Panc1 (cell line): Measurements from ENCODE around the gene KCNAB1. TPM values are rescaled to one million over a fixed set of nuclear protein-coding genes. Genes with fewer than 3 reads are reported as not detected.
A peak's percentile ranks its signal among the peaks of the same experiment; 100 is the strongest.

Source experiments
- ATAC-seq: fragments of 200-7000 bp; cut with Tn5 transposase; 2 replicates; pipeline ENCODE4 v1.9.1; 2020; ENCODE audit warnings: mild to moderate bottlenecking, moderate library complexity
- BruUV-seq: library from RNA; stranded (reverse); fragments of 400-500 nt; replicated peaks from 2 replicates; lab custom pipeline; 2021; lab: Mats Ljungman, UMichigan
- CTCF ChIA-PET: fragments of 300-600 bp; sonication (Branson Sonifier 250); formaldehyde crosslinking; loops from one replicate; lab custom pipeline; 2022; ENCODE audit warnings: antibody characterized with exemption; lab: Charles Lee
- POLR2A ChIA-PET: fragments of 300-600 bp; sonication (Branson Sonifier 250); formaldehyde crosslinking; loops from one replicate; lab custom pipeline; 2022; ENCODE audit warnings: antibody characterized with exemption; lab: Charles Lee
- DNase-seq: peaks from one replicate; pipeline ENCODE4 v3.0.0-alpha.2; 2010; ENCODE audit warnings: low read depth, low spot score
- H3K27ac ChIP-seq: 2 replicates; pipeline ENCODE4 v1.5.1; 2011; ENCODE audit warnings: mild to moderate bottlenecking, low read length, inconsistent platforms
- H3K27me3 ChIP-seq: fragments of 200-500 bp; sonication (Bioruptor generic); 2 replicates; pipeline ENCODE4 v1.6.0; 2014; ENCODE audit warnings: low read length, inconsistent platforms; ENCODE audit not compliant: control insufficient read depth, insufficient read depth
- H3K36me3 ChIP-seq: fragments of 200-500 bp; sonication (Bioruptor generic); 2 replicates; pipeline ENCODE4 v1.5.1; 2014; ENCODE audit warnings: inconsistent platforms, mild to moderate bottlenecking, low read length, moderate library complexity; ENCODE audit not compliant: control insufficient read depth, insufficient read depth
- H3K4me1 ChIP-seq: 2 replicates; pipeline ENCODE4 v1.5.1; 2011; ENCODE audit warnings: inconsistent platforms, mild to moderate bottlenecking, low read length, moderate library complexity; ENCODE audit not compliant: control insufficient read depth, insufficient read depth
- H3K4me3 ChIP-seq, 2 experiments: 2 replicates each; pipeline ENCODE4 v1.5.1; 2011 to 2012; ENCODE audit warnings: low read depth in 2 of 2, low read length in 2 of 2, mild to moderate bottlenecking in 2 of 2, inconsistent platforms in 1 of 2, moderate library complexity in 1 of 2
- H3K9me3 ChIP-seq: fragments of 200-500 bp; sonication (Bioruptor generic); 2 replicates; pipeline ENCODE4 v1.5.1; 2014; ENCODE audit warnings: low read depth, mild to moderate bottlenecking, inconsistent platforms, low read length, moderate library complexity; ENCODE audit not compliant: control insufficient read depth, insufficient read depth
- POLR2AphosphoS5 ChIP-seq: IDR thresholded peaks from 2 replicates; pipeline ENCODE4 v1.6.1; 2012; ENCODE audit warnings: mild to moderate bottlenecking, low read depth, low read length, moderate library complexity
- SIN3A ChIP-seq: IDR thresholded peaks from 2 replicates; pipeline ENCODE4 v1.6.1; 2012; ENCODE audit warnings: low read depth, mild to moderate bottlenecking, low read length, moderate library complexity, borderline replicate concordance; ENCODE audit not compliant: insufficient read depth
- TCF7L2 ChIP-seq: IDR thresholded peaks from 2 replicates; pipeline ENCODE4 v1.6.1; 2011; ENCODE audit warnings: mild to moderate bottlenecking, low read depth, low read length, inconsistent platforms
- in situ Hi-C: cut with HindIII; loops from 2 replicates; pipeline ENCODE4 v1.10.0; 2016; ENCODE audit warnings: low sequenced_read_pairs, low pct_unique_long_range_greater_than_20kb
- intact Hi-C: fragments of 100-400 bp; cut with micrococcal nuclease; formaldehyde crosslinking; loops from one replicate; pipeline ENCODE4 v1.10.0; 2022; ENCODE audit not compliant: unreplicated experiment
- total RNA-seq: library from RNA; stranded (reverse); gene quantifications from one replicate; pipeline ENCODE4 v1.2.1, GENCODE V29; 2021; ENCODE audit not compliant: unreplicated experiment
- TF ChIP-seq, protein P1 (sequence below): fragments of 450-650 bp; IDR thresholded peaks from 2 replicates; pipeline ENCODE4 v1.5.1; 2017; ENCODE audit warnings: mild to moderate bottlenecking
- TF ChIP-seq, protein P2 (sequence below), 2 experiments: IDR thresholded peaks; 2 replicates each; pipeline ENCODE4 v1.6.1; 2011 to 2012; ENCODE audit warnings: low read depth in 2 of 2, control low read depth in 1 of 2, low read length in 1 of 2, mild to moderate bottlenecking in 1 of 2, moderate library complexity in 1 of 2; ENCODE audit not compliant: insufficient read depth in 1 of 2

KCNAB1 gene
- total RNA-seq, 1 experiment from 2014 or later: not detected

DNA sequence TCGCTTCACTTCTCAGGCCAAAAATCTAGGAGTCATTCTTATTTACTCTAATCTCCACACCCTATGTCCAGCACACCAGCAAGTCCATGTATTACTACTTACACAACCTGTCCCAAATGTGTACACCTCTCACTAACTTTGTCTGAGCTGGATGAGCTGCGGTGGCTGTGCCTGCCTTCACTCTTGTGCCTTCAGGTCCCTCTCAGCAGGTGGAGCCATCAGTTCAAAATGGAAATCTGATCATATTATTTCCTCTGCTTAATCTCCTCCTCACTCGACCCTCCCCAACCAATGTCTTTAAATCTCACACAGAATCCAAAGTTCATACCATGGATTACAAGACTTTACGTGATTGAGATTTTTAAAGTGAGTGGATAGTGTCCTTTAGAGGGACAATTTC, 351.8 kb downstream of the KCNAB1 start:
- Histone ChIP-seq H3K27ac (no peak overlapping the region), H3K4me3 (no peak overlapping the region), H3K4me1 (no peaks in the 10 kb centered on the region), H3K36me3 (no peaks in the 10 kb centered on the region), H3K9me3 (no peaks in the 10 kb centered on the region), H3K27me3 (peaks cover 2% of the 10 kb centered on the region; the same call in 1 of the 2 replicates)
- TF ChIP-seq, protein P1, sequence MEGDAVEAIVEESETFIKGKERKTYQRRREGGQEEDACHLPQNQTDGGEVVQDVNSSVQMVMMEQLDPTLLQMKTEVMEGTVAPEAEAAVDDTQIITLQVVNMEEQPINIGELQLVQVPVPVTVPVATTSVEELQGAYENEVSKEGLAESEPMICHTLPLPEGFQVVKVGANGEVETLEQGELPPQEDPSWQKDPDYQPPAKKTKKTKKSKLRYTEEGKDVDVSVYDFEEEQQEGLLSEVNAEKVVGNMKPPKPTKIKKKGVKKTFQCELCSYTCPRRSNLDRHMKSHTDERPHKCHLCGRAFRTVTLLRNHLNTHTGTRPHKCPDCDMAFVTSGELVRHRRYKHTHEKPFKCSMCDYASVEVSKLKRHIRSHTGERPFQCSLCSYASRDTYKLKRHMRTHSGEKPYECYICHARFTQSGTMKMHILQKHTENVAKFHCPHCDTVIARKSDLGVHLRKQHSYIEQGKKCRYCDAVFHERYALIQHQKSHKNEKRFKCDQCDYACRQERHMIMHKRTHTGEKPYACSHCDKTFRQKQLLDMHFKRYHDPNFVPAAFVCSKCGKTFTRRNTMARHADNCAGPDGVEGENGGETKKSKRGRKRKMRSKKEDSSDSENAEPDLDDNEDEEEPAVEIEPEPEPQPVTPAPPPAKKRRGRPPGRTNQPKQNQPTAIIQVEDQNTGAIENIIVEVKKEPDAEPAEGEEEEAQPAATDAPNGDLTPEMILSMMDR: peak; percentile 19; the same call in 1 of the 2 replicates
- TF ChIP-seq, protein P2, sequence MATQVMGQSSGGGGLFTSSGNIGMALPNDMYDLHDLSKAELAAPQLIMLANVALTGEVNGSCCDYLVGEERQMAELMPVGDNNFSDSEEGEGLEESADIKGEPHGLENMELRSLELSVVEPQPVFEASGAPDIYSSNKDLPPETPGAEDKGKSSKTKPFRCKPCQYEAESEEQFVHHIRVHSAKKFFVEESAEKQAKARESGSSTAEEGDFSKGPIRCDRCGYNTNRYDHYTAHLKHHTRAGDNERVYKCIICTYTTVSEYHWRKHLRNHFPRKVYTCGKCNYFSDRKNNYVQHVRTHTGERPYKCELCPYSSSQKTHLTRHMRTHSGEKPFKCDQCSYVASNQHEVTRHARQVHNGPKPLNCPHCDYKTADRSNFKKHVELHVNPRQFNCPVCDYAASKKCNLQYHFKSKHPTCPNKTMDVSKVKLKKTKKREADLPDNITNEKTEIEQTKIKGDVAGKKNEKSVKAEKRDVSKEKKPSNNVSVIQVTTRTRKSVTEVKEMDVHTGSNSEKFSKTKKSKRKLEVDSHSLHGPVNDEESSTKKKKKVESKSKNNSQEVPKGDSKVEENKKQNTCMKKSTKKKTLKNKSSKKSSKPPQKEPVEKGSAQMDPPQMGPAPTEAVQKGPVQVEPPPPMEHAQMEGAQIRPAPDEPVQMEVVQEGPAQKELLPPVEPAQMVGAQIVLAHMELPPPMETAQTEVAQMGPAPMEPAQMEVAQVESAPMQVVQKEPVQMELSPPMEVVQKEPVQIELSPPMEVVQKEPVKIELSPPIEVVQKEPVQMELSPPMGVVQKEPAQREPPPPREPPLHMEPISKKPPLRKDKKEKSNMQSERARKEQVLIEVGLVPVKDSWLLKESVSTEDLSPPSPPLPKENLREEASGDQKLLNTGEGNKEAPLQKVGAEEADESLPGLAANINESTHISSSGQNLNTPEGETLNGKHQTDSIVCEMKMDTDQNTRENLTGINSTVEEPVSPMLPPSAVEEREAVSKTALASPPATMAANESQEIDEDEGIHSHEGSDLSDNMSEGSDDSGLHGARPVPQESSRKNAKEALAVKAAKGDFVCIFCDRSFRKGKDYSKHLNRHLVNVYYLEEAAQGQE (IDR thresholded peaks at IDR 0.05; ENCODE audit: insufficient read depth in 1 of 2, low read depth in 2 of 2, low read length in 1 of 2): no peak
- DNase-seq: no peak
- POLR2A ChIA-PET: no interaction called here
- CTCF ChIA-PET: no interaction called here
- in situ Hi-C loops: no loop called here
- BruUV-seq: no TSS peak
- ATAC-seq: 0 out of 2 replicates have a peak, but pooled peaks have one; percentile 69
- intact Hi-C loops: no loop called here

DNA sequence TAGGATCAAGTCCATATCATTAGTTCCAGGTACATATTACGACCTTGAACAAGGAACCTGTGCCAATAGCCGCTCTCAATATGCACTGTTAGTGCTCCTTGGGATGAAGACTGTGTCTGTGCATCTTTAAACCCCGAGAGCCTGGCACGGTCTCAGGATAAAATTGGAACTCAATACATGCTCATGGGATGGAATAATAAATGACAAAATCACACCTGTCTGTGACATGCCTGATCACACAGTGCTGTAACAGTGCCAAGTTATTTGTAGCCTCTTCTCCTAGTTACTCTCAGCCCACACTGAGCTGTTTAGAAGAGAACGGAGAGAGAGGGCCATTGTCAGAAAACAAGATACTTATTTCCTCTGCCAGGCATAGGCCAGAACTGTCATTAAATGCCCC, 352.3 kb downstream of the KCNAB1 start:
- no peaks in the 10 kb centered on the region for H3K4me1 ChIP-seq
- ChIA-PET POLR2A (no interaction called here), CTCF (no interaction called here)
- H3K27ac ChIP-seq: no peak overlapping the region
- peaks cover 2% of the 10 kb centered on the region; the same call in 1 of the 2 replicates for H3K27me3 ChIP-seq
- intact Hi-C loops (no loop called here), in situ Hi-C loops (no loop called here)
- H3K9me3 ChIP-seq: no peaks in the 10 kb centered on the region
- no peak for ATAC-seq
- H3K36me3 ChIP-seq: no peaks in the 10 kb centered on the region
- no TSS peak for BruUV-seq
- DNase-seq: no peak
- H3K4me3 ChIP-seq: no peak overlapping the region
- no peak for TF ChIP-seq SIN3A
- TF ChIP-seq POLR2AphosphoS5: no peak
- TF ChIP-seq, protein P2 (IDR thresholded peaks at IDR 0.05; ENCODE audit: insufficient read depth in 1 of 2, low read depth in 2 of 2, low read length in 1 of 2): no peak
- TF ChIP-seq TCF7L2: no peak
- TF ChIP-seq, protein P1: no peak
